Left forelimb (tissue), 1 donor: ENCODE measurements around the gene TEX26.

ENCODE experiments used
- DNase-seq: peaks from one replicate; pipeline ENCODE4 v3.0.0-alpha.2; 2018; ENCODE audit warnings: low spot score

Gene TEX26

DNA sequence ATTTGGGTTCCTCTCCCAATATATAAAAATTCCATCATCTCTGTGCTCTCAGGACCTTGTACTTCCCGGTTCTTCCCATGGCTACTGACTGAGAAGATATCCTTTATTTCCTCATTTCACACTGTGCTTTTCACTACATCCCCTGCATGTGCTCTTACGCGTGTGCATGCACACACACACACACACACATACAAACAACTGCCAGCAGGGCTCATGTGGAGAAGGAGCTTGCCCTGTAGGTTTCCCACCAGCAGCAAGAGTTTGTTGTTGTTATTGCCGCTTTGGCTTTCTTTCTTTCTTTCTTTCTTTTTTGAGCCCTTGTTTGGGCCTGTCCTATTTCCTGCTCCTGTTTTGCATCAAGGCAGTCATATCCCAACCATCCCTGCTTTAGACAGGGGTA lies 43.6 kb downstream of the TEX26 start:
- DNase-seq = no peak

GRCh38 chr13:30978981-30979956 lies 46.8 kb downstream of the TEX26 start:
- no peak for DNase-seq

- DNase-seq = no peak
Observed at GRCh38 chr13:30982506-30982905, 50.0 kb downstream of the TEX26 start.

- DNase-seq = no peak
Observed at GRCh38 chr13:30982906-30983305, 50.5 kb downstream of the TEX26 start.

- DNase-seq = no peak
Observed at GRCh38 chr13:30983431-30983830, 51.0 kb downstream of the TEX26 start.

DNA sequence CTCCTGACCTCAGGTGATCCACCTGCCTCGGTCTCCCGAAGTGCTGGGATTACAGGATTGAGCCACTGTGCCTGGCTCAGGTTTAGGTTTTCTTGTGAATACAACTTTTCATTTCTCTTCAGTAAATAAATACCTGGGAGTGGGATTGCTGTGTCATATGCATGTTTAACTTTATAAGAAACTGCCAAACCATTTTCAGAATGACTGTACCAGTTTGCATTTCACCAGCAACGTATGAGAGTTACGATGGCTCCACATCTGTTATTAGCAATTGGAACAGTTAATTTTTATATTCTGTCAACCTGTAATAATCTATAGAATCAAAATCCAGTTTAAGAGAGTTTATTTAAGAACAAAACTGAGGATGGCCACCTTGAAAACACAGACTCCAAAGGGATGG lies 52.2 kb downstream of the TEX26 start:
- no peak for DNase-seq

DNA sequence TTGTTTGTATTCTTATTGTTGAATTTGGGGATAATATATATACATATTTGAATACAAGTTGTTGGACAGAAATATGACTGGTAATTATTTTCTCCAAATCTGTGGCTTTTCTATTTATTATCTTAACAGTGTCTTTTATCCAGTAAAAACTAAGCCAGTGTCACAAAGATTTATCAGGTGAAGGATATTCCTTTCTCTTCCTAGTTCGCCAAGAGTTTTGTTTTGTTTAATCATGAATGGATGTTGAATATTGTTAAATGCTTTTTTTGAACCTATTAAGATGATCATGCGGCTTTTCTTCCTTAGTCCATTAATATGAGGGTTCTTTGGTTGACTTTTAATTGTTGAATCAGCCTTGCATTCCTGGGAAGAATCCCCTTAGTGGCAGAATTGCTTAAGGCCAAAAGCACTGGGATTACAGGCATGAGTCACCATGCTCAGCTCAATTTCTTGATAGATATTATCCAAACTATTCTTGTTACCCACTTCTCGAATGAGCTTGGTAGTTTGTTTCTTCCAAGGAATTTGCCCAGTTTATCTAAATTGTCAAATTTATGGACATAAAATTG lies 53.3 kb downstream of the TEX26 start:
- DNase-seq = no peak

DNA sequence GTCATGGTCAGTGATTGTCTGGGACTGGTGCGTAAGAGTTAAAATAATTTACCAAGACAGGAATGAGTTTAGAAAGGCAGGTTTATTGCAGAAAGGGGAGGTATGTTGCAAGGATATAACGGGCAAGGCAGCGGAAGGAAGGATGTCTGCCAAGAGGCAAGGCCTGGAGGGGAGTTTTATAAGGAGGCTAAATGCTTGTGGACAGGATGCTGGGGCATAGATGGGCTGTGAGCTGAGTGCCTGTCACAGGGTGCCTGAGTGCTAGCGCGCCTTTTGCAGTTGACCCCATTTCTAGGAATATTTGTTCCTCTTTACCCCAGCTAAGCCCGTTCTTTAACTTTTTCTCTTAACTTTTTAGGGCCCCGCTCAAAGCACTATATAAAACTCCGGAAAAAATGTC lies 58.7 kb downstream of the TEX26 start:
- no peak for DNase-seq

GRCh38 chr13:30991922-30992321 lies 59.5 kb downstream of the TEX26 start:
- no peak for DNase-seq

DNA sequence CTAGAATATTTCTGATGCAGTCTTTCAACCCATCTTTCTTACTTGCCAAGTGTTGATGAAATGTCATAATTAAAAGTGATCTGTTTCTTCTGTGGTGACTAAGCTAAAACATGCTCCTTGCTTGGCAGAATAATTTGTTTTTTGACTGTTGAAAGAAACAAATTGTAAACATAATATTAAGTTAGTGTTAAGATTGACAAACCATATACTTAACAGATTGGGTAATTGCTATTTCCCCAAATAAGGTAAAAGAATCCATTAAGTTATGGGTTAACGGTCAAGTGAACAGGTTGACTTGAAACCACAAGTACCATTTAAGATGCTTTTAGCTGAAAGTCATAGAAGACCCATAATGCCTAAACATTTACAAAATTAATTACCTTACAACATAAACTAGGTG lies 62.9 kb downstream of the TEX26 start:
- no peak for DNase-seq

DNA sequence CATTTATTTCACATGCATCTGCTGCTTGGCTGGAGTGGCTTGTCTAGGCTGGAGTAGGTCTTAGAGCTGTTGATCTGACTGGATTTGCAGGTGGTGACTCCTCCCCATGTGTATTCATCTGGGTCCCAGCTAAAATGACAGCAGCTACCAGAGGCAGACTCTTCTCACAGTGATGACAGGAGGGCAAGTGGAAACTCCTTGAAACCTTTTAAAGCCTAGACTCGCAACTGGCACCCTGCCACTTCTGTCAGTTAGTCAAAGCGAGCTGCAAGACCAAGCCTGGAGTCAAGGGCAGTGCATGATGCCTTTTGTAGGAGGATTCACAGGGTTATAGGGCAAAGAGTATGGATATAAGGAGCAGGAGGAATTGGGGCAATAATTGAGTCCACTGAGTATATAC lies 65.2 kb downstream of the TEX26 start:
- DNase-seq = no peak

DNA sequence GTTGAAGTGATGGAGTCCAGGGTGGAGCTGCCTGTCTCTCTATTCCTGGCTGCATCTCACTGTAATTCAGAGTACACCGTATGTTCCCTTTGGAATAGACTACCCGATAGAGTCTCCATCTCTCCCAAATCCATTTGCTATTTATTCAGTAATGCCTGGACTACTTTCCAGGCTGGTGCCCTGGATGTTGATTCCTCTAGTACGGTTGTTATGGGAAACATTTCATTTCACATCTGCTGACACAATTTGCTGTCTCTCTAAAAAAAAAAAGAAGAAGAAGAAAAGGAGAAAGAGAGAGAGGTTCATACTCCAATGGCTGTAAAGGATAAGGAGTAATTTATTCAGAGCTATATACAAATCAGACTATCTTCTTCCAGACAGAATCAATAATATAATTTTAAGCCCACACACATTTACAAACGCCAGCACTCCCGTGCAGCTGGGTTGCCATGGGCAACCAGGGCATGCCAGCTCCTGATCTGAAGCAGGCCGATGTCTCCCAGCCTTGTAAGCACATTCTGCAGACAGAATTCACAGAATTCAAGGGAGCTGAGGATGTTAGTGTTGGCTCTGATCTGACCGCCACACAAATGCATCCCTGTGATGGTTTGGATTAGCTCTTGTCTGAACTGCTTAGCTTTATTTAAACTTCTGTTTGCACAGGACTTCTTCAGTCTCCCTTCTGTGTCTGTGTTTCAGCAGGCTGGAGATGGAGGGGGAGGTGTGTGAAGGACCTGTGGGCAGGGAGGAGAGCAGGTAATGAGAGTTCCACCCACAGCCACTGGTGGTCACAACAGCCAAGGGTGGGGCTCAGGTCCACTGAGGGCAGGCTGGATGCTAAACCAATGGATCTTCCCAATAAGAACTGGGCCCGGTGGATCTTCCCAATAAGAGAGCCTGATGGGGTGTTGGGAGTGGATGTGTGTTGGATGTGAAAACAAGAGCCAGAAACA lies 66.0 kb downstream of the TEX26 start:
- no peak for DNase-seq

DNA sequence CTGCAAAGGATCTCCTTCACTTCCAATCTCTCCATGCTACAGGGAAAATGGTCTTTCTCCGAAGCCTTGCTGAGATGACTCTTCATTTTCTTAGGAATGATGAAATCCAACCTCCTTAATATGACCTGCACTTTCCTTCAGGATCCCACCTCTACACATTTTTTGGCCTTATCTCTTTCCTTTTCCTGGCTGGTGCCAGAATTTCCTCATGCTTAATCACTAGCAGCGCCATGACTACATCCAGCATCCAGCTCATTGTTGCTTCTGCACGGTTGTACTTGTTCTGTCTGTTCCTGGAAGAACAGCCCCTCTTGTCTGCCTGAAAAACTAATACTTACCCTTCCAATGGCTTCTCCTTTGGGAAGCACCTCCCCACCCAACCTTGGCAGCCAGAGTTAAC lies 68.4 kb downstream of the TEX26 start:
- DNase-seq = no peak

DNA sequence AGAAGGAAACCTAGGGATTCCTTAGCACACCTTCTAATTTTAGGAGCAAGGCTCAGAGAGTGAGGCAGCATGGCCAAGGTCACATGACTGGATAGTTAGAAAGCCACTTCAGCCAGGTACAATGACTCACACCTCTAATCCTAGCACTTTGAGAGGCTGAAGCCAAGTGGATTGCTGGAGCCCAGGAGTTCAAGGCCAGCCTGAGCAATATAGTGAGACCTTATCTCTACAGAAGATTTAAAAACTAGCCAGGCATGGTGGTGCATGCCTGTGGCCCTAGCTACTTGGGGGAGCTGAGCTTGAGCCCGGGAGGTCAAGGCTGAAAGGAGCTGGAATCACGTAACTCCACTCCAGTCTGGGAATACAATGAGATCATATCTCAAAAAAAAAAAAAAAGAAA lies 69.2 kb downstream of the TEX26 start:
- no peak for DNase-seq

DNA sequence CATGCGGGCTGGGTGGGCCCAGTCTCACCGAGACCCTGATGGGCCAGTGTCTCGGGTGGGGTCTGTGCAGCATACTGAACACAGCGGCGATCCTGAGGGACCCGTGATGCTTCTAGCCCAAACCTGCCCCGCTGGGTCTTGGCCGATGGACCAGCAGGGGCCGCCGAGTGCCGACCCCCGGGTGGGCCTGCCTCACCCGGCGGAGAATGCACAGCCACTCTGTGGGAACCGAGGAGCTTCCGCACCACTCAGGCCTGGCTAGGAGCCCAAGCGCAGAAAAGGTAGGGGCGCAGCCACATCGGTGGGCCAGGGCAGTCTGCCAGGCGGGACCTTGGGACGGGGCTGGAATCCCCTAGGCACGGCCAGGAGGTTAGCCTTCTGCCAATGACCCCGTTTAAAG lies 72.6 kb downstream of the TEX26 start:
- no peak for DNase-seq

GRCh38 chr13:31007417-31007816 lies 75.0 kb downstream of the TEX26 start:
- no peak for DNase-seq

GRCh38 chr13:31008400-31009115 lies 76.1 kb downstream of the TEX26 start:
- DNase-seq = no peak

DNA sequence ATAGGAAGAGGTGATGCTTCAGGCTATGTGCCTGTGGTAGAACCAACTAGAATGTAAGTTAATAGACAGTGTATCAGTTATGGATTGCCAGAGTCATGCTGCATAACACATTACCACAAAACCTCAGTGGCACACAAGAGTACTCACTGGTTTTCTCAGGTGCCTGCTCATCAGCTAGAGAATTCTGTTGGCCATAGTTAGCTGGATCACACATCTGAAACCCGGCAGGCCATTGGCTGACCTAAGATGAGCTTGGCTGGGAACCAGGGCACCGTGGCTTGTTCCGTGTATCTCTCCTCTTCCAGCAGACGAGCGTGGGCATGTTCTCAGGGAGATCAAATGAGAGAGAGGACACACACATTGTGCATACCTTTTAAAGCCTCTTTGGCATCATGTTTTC lies 76.7 kb downstream of the TEX26 start:
- DNase-seq = no peak

DNA sequence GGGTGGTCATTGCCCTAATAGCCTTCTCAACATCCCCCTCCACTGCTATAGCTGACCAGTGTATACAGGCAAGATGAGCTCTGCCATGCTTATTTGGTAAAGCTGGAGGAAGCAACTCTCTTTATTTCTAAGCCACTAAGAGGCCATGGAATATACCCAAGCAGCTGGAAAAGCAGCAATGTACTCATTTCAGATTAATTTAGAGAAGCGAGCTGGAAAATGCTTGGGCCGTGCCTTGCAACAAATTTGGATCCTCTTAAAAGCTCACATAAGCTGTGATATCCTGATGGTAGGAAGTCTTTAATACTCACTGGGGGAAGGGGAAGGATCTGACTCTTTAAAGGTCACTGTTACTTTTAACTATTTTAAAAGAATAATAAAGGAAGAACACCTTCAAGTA lies 77.8 kb downstream of the TEX26 start:
- no peak for DNase-seq

DNA sequence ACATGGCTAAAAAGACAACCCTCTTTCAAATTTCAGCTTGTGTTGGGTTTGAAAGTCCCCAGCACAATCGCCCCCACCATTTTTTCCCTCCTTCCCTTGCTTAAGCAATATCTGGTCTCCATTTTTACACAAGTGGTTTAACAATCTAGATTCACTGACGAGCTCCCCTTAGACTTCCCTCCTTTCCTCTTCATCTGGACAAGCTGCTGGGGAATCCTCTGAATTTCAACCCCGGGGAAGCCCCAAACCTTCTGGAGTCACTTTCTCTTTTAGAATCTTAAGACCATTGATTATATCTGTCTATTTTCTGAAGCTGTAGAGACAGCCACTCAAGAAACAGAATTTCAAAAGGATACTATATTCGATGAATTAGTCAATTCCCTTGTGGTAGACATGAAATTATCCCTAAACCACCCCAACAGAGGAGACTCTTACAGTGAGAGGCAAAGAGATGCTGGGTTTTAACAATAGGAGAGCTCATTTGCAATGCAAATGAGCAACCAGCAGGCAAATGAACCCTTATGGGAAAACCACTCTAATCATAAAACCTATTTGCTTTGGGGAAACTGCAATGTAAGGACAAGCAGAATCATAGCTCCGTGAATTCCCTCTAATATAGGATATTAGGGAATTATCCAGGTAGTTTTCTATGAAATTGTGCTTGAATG lies 78.9 kb downstream of the TEX26 start:
- no peak for DNase-seq
